Astrocyte (in vitro differentiated cells and primary cell): ENCODE measurements around the gene RFC1. TPM values are rescaled to one million over a fixed set of nuclear protein-coding genes. Genes with fewer than 3 reads are reported as not detected.

Experiments used
- DNase-seq: peaks from one replicate; pipeline ENCODE4 v3.0.0-alpha.2; 2010; ENCODE audit warnings: low read depth
- FAIRE-seq: peaks from 2 replicates; lab custom pipeline; 2011; peaks lifted over from hg19 to GRCh38; lab: Jason Lieb, UNC
- H2AFZ ChIP-seq: 2 replicates; pipeline ENCODE4 v1.6.0; 2012; ENCODE audit warnings: low read depth, low read length, inconsistent platforms
- H3K27ac ChIP-seq: 2 replicates; pipeline ENCODE4 v1.5.1; 2011; ENCODE audit warnings: low read depth, low read length, inconsistent platforms
- H3K27me3 ChIP-seq: 2 replicates; pipeline ENCODE4 v1.6.0; 2011; ENCODE audit warnings: low read length, inconsistent platforms; ENCODE audit not compliant: insufficient read depth
- H3K36me3 ChIP-seq: 2 replicates; pipeline ENCODE4 v1.5.1; 2011; ENCODE audit warnings: low read length, inconsistent platforms; ENCODE audit not compliant: insufficient read depth
- H3K4me1 ChIP-seq: 2 replicates; pipeline ENCODE4 v1.5.1; 2011; ENCODE audit warnings: low read length, inconsistent platforms; ENCODE audit not compliant: insufficient read depth
- H3K4me2 ChIP-seq: 2 replicates; pipeline ENCODE4 v1.6.0; 2012; ENCODE audit warnings: low read length, inconsistent platforms
- H3K4me3 ChIP-seq: 2 replicates; pipeline ENCODE4 v1.5.1; 2011; ENCODE audit warnings: low read depth, mild to moderate bottlenecking, low read length, inconsistent platforms; ENCODE audit not compliant: insufficient read depth
- H3K79me2 ChIP-seq: 2 replicates; pipeline ENCODE4 v1.6.0; 2012; ENCODE audit warnings: mild to moderate bottlenecking, low read length, inconsistent platforms; ENCODE audit not compliant: insufficient read depth
- H3K9ac ChIP-seq: 2 replicates; pipeline ENCODE4 v1.6.0; 2012; ENCODE audit warnings: mild to moderate bottlenecking, low read length, inconsistent platforms
- H3K9me3 ChIP-seq: 2 replicates; pipeline ENCODE4 v1.5.1; 2012; ENCODE audit warnings: low read depth, mild to moderate bottlenecking, low read length, inconsistent platforms; ENCODE audit not compliant: insufficient read depth
- H4K20me1 ChIP-seq: 2 replicates; pipeline ENCODE4 v1.6.0; 2012; ENCODE audit warnings: low read length, inconsistent platforms; ENCODE audit not compliant: insufficient read depth
- H3K27ac Mint-ChIP-seq: one replicate; pipeline ENCODE4 v1.8.0; 2021; ENCODE audit warnings: mild to moderate bottlenecking, mixed read lengths; ENCODE audit not compliant: unreplicated experiment
- H3K27me3 Mint-ChIP-seq: one replicate; pipeline ENCODE4 v1.8.0; 2021; ENCODE audit warnings: low read depth, mixed read lengths; ENCODE audit not compliant: unreplicated experiment
- H3K36me3 Mint-ChIP-seq: one replicate; pipeline ENCODE4 v1.8.0; 2021; ENCODE audit warnings: low read depth, mixed read lengths; ENCODE audit not compliant: unreplicated experiment
- H3K4me1 Mint-ChIP-seq: one replicate; pipeline ENCODE4 v1.8.0; 2021; ENCODE audit warnings: low read depth, mixed read lengths; ENCODE audit not compliant: unreplicated experiment
- H3K4me3 Mint-ChIP-seq: one replicate; pipeline ENCODE4 v1.8.0; 2021; ENCODE audit warnings: mild to moderate bottlenecking, moderate library complexity, mixed read lengths; ENCODE audit not compliant: unreplicated experiment
- H3K9me3 Mint-ChIP-seq: one replicate; pipeline ENCODE4 v1.8.0; 2021; ENCODE audit warnings: mild to moderate bottlenecking, mixed read lengths; ENCODE audit not compliant: unreplicated experiment
- CTCF ChIP-seq: IDR thresholded peaks from 2 replicates; pipeline ENCODE4 v1.5.1; 2011; ENCODE audit warnings: low read depth, mild to moderate bottlenecking, inconsistent platforms, low read length, moderate library complexity; ENCODE audit not compliant: insufficient read depth
- EZH2 ChIP-seq: IDR thresholded peaks from 2 replicates; pipeline ENCODE4 v1.6.1; 2012; ENCODE audit warnings: mild to moderate bottlenecking, low read length, inconsistent platforms; ENCODE audit not compliant: insufficient read depth
- total RNA-seq: library from RNA; stranded (reverse); gene quantifications from 2 replicates; pipeline ENCODE4 v1.2.1, GENCODE V29; 2021

Gene RFC1
- total RNA-seq, 1 donor from 2014 or later: 32.7 TPM

- Mint-ChIP-seq H3K27me3 (no peaks in the 10 kb centered on the region), H3K27ac (no peak overlapping the region)
- peak; percentile 39 for DNase-seq
Measured at GRCh38 chr4:39331191-39331590, 35.0 kb downstream of the RFC1 start.

GRCh38 chr4:39330353-39330752, 35.8 kb downstream of the RFC1 start:
- Mint-ChIP-seq H3K27ac (no peak overlapping the region), H3K36me3 (peaks cover 6% of the 10 kb centered on the region), H3K27me3 (no peaks in the 10 kb centered on the region), H3K4me1 (peaks cover 10% of the 10 kb centered on the region), H3K9me3 (peaks cover 1% of the 10 kb centered on the region), H3K4me3 (no peak overlapping the region)
- H2AFZ ChIP-seq: no peak overlapping the region
- FAIRE-seq: no peak
- no peaks in the 10 kb centered on the region for H3K27me3 ChIP-seq
- TF ChIP-seq EZH2 (no peak), CTCF (no peak)
- no peaks in the 10 kb centered on the region for H3K9me3 ChIP-seq
- H3K4me3 ChIP-seq: no peak overlapping the region
- H3K4me1 ChIP-seq: no peaks in the 10 kb centered on the region
- peaks cover 63% of the 10 kb centered on the region for H3K79me2 ChIP-seq
- no peak for DNase-seq
- H3K27ac ChIP-seq: no peak overlapping the region
- H4K20me1 ChIP-seq: peaks cover 8% of the 10 kb centered on the region
- no peak overlapping the region for H3K4me2 ChIP-seq
- peaks cover 6% of the 10 kb centered on the region for H3K36me3 ChIP-seq
- no peak overlapping the region for H3K9ac ChIP-seq

More at GRCh38 chr4:39331191-39331590, 35.0 kb downstream of the RFC1 start:
- Histone ChIP-seq H3K4me3 (no peak overlapping the region), H2AFZ (no peak overlapping the region), H3K27me3 (no peaks in the 10 kb centered on the region), H3K9me3 (no peaks in the 10 kb centered on the region), H3K36me3 (peaks cover 3% of the 10 kb centered on the region), H4K20me1 (peaks cover 12% of the 10 kb centered on the region), H3K9ac (no peak overlapping the region), H3K4me1 (no peaks in the 10 kb centered on the region), H3K27ac (no peak overlapping the region), H3K79me2 (peaks cover 67% of the 10 kb centered on the region), H3K4me2 (no peak overlapping the region)
- peaks cover 6% of the 10 kb centered on the region for H3K36me3 Mint-ChIP-seq
- peaks cover 1% of the 10 kb centered on the region for H3K9me3 Mint-ChIP-seq
- no peak for TF ChIP-seq CTCF
- TF ChIP-seq EZH2: no peak
- no peak overlapping the region for H3K4me3 Mint-ChIP-seq
- no peak for FAIRE-seq
- peaks cover 10% of the 10 kb centered on the region for H3K4me1 Mint-ChIP-seq

- Mint-ChIP-seq H3K27ac (no peak overlapping the region), H3K4me1 (peaks cover 10% of the 10 kb centered on the region), H3K27me3 (no peaks in the 10 kb centered on the region), H3K4me3 (no peak overlapping the region), H3K9me3 (peaks cover 1% of the 10 kb centered on the region), H3K36me3 (peaks cover 10% of the 10 kb centered on the region)
- no peak overlapping the region for H3K9ac ChIP-seq
- peaks cover 3% of the 10 kb centered on the region for H4K20me1 ChIP-seq
- no peak overlapping the region for H3K27ac ChIP-seq
- H2AFZ ChIP-seq: no peak overlapping the region
- TF ChIP-seq CTCF: no peak
- TF ChIP-seq EZH2: no peak
- DNase-seq: no peak
- no peaks in the 10 kb centered on the region for H3K9me3 ChIP-seq
- no peak overlapping the region for H3K4me2 ChIP-seq
- no peak overlapping the region for H3K4me3 ChIP-seq
- no peaks in the 10 kb centered on the region for H3K4me1 ChIP-seq
- H3K36me3 ChIP-seq: peaks cover 10% of the 10 kb centered on the region
- H3K79me2 ChIP-seq: peaks cover 30% of the 10 kb centered on the region
- H3K27me3 ChIP-seq: no peaks in the 10 kb centered on the region
- no peak for FAIRE-seq
Measured at GRCh38 chr4:39326468-39326977, 39.6 kb downstream of the RFC1 start.
